ENCODE data around the gene LENG9.
"Not testable (repeated sequence)": the region's sequence is repeated elsewhere in the genome, so short reads cannot be mapped to it uniquely, and the experiment has no call there.

Gene LENG9

DNA sequence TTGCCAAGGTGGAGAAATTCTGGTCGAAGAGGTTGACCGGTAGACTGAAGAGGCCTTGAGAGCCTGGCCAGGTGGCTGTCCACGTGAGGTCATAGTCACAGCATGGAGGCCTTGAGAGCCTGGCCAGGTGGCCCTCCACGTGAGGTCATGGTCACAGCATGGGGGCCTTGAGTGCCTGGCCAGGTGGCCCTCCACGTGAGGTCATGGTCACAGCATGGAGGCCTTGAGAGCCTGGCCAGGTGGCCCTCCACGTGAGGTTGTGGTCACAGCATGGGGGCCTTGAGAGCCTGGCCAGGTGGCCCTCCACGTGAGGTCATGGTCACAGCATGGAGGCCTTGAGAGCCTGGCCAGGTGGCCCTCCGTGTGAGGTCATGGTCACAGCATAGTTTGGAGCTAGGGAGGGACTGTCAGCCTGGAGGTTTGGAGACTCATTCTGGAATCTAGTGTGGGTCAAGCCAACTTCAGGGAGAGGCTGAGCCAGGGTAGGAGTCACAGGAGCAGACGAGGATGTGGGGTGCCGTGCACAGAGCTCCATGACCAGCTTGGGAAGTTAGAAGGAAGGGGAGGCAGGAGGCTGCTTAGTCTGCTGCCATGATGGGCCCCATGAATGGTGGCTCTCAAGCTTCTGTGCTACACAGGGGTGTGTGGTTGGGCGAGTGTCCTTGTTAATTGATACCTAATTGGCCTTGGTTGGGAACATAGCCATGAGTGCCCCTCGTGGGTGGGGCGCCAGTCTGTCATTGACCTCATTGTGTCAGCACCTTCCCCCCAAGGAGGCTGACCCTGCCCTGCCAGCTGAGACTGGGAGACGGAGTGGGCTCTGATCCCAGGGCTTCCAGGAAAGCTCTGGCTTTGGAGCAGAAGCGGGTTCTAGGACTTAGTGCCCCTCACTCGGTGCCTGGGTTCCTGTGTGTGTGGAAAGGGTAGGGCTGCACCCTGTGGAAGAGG is 4.0 kb downstream of the LENG9 start:
- DNase-seq (ENCODE audit: low read depth) = no peak

DNA sequence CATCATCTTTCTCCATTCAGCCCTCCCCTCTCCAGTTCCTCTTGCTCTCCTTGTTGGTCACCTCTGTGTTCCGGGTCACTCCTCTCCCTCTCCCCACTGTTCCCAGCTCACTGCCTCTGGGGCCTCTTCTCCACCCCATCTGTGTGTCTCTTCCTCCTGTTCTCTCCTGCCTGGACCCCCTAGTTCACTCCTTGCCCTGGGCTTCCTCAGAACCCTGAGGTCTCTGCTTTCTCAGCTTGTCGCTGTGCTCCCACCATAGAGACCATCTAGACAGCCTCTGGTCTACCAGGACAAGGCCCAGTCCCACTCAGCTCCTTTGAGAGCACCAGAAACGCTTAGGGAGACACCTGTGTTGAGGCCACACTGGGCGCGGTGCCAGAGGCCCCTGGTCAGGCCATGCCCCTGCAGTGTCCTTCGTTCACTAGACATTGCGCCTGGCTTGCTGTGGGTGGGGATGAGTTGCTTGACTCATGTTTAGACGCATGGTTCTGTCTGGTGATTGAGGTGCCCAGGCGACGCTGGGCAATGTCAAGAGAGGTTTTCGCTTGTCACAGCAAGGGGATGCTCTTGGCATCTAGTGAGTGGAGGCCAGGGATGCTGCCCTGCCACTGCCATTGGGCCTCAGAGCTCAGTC is 4.8 kb downstream of the LENG9 start:
- no peak for DNase-seq (ENCODE audit: low read depth)

DNA sequence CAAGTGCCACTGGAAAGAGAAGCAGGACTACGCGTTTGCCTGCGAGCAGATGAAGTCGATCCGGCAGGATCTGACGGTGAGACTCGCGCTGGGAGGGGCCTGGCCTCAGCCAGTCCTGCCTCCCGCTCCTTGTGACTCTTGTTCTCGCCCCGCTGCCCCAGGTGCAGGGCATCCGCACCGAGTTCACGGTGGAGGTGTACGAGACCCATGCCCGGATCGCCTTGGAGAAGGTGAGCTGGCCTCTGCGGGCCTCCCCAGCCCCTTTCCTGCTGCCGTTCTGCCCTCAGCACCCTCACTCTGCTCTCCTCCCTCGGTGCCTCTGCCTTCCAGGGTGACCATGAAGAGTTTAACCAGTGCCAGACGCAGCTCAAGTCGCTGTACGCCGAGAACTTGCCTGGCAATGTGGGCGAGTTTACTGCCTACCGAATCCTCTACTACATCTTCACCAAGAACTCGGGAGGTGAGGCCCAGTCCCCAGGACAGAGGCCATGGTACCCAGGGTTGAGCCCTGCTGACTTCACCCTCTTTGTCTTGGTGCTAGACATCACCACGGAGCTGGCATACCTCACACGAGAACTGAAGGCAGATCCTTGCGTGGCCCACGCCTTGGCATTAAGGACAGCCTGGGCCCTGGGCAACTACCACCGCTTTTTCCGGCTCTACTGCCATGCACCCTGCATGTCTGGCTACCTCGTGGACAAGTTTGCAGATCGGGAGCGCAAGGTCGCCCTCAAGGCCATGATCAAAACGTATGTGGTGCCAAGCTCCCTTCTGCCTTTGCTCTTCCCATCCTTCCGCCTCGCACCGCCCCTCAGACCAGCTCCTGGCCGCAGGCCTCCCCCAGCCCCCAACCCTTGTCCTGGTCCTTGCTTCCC is 5.6 kb downstream of the LENG9 start:
- no peak for DNase-seq (ENCODE audit: low read depth)

DNA sequence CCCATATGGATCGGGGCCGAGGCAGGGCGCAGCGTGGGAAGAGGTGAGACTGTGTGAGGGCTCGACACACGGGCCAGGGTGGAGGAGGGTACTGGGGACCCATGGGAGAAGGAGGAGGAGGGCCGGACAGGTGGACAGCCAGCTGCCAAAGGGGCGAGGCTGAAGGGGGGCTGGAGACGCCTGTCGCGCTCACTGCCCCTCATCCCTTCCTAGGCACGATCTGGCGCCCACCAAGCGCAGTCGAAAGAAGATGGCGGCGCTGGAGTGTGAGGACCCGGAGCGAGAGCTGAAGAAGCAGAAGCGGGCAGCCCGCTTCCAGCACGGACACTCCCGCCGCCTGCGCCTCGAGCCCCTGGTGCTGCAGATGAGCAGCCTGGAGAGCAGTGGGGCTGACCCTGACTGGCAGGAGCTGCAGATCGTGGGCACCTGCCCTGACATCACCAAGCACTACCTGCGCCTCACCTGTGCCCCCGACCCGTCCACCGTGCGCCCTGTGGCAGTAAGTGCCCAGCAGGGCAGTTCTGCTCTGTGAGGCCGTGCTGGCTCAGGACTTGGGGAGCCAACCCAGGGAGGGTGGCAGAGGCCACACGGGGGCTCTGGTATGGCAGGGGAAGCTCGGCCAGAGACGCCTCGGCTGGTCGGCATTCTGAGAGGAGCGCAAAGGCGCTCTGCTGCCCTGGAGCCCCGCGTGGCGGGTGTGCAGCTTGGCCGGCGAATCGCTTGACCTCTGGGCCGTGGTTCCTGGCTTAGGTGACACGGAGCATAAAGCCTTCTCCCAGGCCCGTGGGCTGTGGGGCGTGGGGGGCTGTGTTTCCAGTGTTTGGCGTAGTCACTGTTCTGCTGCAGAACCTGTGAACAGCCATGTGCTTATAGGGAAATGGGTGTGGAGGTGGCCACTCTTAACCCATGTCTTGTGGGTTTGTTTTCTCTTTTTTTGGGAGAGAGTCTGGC is 6.9 kb downstream of the LENG9 start:
- DNase-seq (ENCODE audit: low read depth) = no peak

DNA sequence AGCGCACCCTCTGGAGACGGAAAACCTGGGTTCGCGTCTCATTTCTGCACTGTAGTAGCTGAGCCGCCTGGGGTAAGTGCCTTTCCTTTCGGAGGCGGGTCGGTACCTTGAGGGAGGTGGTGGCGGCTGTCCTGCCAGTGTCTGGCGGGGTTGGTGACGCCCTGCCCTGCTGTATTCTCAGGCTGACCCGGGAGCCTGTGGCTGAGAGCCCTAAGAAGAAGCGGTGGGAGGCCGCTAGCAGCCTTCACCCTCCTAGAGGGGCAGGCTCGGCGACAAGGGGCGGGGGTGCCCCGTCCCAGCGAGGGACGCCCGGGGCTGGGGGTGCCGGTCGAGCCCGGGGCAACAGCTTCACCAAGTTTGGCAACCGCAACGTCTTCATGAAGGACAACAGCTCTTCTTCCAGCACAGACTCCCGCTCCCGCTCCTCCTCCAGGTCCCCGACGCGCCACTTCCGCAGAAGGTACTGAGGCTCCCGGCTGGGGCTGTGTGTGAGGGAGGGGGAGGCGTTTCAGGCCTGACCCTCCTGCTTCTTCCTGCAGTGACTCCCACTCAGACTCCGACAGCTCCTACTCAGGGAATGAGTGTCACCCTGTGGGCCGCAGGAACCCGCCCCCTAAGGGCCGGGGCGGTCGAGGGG is 7.7 kb downstream of the LENG9 start:
- DNase-seq (ENCODE audit: low read depth) = no peak

DNA sequence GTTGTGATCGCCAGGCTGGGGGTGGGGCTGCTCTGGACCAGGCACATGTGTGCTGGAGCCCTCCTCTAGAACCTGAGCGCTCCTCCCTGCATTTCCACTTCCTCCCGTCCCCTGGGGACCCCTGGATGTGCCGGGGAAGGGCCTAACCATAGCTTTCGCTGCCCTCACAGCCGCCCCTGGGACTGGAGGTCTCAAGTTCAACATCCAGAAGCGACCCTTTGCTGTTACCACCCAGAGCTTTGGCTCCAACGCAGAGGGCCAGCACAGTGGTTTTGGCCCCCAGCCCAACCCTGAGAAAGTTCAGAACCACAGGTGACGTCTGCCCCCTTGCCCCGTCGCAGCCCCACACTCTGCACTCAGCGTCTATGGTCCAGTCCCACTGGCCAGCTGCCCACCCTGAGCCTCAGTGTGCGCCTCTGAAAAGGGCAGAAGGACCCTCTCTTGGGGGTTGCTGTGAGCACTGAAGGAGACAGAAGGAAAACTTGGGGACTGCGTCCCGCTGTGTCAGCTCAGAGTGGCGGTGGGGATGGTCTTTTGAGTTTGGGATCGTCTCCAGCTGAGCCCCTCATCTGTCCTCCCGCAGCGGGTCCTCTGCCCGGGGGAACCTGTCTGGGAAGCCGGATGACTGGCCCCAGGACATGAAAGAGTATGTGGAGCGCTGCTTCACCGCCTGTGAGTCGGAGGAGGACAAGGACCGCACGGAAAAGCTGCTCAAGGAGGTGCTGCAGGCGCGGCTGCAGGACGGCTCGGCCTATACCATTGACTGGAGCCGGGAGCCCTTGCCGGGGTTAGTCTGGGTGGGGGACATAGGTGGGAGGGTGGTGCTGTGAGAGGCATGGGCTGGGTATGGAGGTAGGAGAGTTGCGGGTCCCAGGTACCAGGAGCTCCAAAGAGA is 8.6 kb downstream of the LENG9 start:
- no peak for DNase-seq (ENCODE audit: low read depth)

DNA sequence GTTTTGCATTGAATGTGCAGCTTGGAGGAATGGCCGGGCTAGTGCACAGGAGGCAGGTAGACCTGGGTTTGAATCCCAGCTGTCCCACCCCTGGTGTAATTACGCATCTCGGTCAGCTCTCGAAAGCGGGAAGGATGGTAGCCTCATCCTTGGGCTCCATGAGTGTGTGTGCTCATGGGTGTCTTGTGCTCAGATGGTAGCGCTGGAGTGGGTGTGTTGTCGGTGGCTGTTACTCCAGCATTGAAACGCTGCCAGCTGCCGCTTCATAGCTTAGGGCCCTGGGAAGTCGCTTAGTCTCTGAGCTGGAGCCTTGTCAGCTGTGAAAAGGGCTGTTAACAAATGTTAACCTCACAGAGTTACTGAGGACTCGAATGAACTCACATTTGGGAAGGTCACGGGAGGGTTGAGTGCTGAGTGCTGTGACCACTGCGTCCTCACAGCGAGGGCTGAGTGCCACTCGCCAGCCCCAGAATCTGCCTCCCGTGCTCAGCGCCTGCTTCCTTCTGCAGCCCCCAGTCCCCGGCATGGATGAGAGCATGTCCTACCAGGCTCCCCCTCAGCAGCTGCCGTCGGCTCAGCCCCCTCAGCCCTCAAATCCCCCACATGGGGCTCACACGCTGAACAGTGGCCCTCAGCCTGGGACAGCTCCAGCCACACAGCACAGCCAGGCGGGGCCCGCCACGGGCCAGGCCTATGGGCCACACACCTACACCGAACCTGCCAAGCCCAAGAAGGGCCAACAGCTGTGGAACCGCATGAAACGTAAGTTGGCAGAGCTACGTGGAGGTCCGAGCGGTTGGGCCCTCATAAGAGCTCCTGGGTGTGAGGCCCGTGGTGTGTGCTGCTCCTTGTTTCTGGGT is 9.4 kb downstream of the LENG9 start:
- no peak for DNase-seq (ENCODE audit: low read depth)

DNA sequence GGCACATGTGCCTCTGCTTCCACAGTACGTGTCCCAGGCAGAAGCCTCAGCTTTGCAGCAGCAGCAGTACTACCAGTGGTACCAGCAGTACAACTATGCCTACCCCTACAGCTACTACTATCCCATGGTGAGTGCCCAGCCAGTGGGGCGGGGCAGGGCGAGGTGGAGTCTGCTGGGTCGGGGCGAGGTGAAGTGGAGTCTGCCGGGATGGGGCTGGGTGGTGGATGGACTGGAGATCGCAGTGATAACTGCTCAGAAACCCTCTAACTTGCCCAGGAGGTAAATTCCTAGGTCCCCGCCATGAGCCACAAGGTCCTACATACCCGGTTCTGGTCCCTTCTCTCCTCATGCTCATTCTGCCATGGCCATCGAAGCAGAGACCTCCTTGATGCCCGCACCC is 11.0 kb downstream of the LENG9 start:
- DNase-seq (ENCODE audit: low read depth) = no peak

DNA sequence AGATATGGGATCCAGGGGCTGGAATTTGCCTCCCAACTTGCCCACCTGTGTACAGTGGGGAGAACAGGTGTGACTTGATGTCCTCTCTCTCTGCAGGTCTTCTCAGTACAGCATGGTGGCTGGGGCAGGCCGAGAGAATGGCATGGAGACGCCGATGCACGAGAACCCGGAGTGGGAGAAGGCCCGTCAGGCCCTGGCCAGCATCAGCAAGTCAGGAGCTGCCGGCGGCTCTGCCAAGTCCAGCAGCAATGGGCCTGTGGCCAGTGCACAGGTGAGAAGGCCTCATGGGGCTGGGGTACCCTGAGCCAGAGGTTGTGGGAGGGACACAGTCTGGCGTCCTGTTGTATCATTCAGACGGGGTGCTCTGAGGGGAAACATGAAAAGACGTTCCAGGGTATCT is 11.6 kb downstream of the LENG9 start:
- no peak for DNase-seq (ENCODE audit: low read depth)

DNA sequence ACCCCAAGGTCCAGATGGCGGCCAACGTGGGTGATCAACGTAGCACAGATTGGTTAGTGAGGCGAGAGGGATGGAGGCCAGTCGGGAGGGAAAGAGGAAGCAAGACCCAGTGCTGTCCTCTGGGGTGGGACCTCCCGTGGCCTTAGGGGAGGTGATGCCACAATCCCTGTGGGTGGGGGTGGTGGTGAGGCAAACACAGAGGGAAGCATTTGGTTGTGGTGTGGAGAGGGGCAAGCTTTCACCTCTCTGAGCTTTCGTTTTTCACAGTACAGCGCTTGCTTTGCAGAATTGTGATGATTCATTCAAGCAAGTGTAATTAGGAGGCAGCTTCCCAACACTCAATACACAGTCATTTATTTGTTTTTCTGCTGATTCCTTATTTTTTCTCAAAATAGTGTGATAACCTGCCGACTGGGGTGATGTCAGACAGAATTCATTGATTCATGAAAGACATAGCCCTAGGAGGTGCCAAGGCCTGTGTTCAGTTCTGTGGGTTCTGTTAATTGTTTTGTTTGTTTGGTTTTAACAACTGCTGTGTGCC is 12.2 kb downstream of the LENG9 start:
- no peak for DNase-seq (ENCODE audit: low read depth)

DNA sequence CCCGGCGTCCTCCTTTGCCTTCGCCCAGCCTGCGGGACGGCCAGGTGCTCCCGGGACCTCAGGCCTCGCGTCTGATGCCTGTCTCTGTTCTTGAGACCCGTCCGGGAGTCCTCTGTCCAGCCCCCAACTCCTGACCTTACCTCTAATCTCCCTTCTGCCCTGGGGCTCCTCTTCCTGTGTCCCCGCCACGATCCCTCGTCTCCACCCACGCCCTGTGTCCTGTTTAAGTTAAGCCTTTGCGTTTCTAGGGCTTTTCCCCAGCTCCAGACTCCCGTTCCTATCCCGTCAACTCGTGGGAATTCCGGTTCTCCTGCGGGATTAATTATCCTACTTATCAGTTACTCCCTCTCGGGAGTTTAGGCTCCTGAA is 13.9 kb downstream of the LENG9 start:
- DNase-seq (ENCODE audit: low read depth) = no peak

DNA sequence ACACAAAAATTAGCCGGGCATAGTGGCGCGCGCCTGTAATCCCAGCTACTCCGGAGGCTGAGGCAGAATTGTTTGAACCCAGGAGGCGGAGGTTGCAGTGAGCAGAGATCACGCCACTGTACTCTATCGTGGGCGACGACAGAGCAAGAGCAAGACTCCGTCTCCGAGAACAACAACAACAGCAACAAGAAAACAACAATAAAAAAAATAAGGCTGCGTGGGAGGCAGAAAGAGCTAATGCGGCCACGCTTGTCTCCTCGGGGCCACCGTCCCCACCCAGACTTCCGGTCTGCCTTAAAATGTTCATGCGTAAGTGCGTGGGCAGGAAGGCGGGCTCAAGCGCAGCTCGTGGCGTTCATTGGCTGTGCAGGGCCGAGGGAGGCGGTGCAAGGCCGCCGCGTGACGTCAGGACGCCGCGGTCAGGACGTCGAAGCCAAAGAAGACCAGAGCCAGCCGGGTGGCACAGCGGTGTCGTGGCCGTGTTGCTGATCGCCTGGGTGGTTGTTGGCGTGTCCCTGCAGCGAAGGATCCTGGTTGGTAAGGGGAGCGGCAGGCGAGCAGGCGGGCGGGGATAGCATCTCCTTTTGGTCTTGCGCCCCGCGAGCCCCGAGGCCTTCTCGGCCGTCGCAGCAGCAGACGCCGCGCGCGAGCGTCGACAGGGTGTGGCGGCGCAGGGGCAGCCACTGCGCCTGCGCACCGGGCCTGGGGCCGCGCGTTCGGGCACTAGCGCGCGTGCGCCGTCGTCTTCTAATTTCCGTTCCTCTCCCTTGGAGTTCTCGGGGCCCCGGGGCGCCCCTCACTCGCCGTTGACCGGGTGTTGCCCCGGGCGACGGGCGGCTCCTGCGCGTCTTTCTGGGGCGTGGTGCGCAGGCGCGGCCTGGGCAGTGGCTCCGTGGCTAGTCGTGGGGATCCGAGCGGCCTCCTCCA is 14.5 kb downstream of the LENG9 start, which contains the start of gene LENG8:
TSS of gene LENG8 (plus strand) at position 426 of the 927 bp plus-strand sequence. CDS start 2,146 bp downstream, outside the sequence.
- DNase-seq (ENCODE audit: low read depth) = peak; percentile 92

DNA sequence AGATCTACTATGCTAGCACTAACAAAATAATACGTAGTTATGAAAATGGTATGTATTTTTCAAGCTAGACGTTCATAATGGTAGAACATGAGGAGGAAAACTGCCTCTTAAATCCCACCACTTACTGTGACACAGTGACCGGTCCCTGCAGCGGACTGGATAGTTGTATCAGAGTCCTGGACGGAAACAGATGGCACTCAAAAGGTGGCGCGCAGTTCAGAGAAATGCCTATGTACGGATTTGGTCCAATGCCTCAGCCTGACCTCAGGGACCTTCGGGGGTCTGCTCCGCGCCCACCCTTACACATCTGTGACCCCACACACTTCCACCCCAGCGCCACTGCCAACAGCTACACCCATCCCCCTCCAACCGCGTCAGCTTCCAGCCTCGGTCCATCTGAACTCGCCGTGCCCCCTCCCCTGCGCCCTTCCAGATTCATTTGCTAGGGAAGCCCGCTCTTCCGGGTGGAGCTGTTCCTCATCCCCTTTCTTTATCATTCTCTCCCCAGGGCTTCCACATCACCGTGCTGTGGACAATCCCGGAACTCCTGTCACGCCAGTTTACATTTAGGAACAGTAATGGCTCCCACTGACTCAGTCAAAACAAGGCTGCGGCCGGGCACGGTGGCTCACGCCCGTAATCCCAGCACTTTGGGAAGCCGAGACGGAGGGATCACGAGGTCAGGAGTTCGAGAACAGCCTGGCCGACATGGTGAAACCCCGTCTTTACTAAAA is 15.4 kb downstream of the LENG9 start:
- no peak for DNase-seq (ENCODE audit: low read depth)

DNA sequence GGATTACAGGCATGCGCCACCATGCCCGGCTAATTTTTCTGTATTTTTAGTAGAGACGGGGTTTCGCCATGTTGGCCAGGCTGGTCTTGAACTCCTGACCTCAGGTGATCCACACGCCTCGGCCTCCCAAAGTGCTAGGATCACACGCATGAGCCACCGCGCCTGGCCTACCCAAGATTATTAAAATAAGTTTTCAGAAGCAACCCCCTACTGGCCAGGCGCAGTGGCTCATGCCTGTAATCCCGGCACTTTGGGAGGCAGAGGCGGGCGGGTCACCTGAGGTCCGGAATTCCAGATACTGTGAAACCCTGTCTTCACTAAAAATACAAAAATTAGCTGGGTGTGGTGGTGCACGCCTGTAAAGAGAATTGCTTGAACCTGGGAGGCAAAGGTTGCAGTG is 17.2 kb downstream of the LENG9 start:
- not testable (repeated sequence) for DNase-seq (ENCODE audit: low read depth)

DNA sequence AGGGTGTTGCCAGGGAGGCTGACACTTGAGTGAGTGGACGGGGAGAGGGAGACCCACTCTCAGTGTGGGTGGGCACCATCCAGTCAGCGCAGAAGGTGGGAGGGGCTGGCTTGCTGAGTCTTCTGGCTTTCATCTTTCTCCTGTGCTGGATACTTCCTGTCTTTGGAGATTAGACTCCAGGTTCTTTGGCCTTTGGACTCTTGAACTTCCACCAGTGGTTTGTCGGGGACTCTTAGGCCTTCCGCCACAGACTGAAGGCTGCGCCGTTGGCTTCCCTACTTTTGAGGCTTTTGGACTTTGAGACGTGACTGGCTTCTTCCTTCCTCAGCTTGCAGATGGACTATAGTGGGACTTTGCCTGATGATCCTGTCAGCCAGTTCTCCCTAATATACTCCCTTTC is 18.8 kb downstream of the LENG9 start:
- no peak for DNase-seq (ENCODE audit: low read depth)

DNA sequence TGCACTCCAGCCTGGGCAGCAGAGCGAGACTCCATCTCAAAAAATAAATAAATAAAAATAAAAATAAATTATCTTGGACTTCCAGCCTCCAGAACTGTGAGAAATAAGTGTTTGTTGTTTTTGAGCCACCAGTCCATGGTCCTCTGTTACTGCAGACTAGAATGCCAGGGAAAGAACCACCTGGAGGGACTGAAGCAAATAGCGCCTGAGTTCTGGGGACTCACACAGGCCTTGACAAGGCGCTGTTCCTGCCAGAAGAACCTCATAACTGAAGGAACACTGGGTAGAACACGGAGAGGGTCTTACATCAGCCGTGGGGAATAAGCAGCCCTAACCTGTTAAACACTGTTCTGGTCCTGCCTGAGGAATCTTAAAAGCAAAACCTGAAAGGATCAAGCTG is 22.9 kb downstream of the LENG9 start:
- DNase-seq (ENCODE audit: low read depth) = no peak
